Naive B cell (primary cell): ENCODE measurements around the gene EFCC1. TPM values are rescaled to one million over a fixed set of nuclear protein-coding genes. Genes with fewer than 3 reads are reported as not detected.

Experiments
- ATAC-seq, 2 donors: fragments of 150-1000 bp; cut with Tn5 transposase; 2 replicates each; pipeline ENCODE4 v1.10.0; 2021; ENCODE audit warnings: low read depth in 2 of 2, mild to moderate bottlenecking in 2 of 2, moderate library complexity in 2 of 2
- DNase-seq: peaks from one replicate; pipeline ENCODE4 v3.0.0; 2022
- H3K27ac Mint-ChIP-seq, 6 donors: one replicate each; pipeline ENCODE4 v1.8.0; 2020 to 2022; ENCODE audit warnings: mild to moderate bottlenecking in 6 of 6, mixed read lengths in 6 of 6, moderate library complexity in 5 of 6, inconsistent platforms in 2 of 6
- H3K27me3 Mint-ChIP-seq, 3 donors: one replicate each; pipeline ENCODE4 v1.8.0; 2021 to 2022; ENCODE audit warnings: mixed read lengths in 3 of 3, mild to moderate bottlenecking in 1 of 3
- H3K36me3 Mint-ChIP-seq, 2 donors: one replicate each; pipeline ENCODE4 v1.8.0; 2020 to 2022; ENCODE audit warnings: mixed read lengths in 2 of 2, inconsistent platforms in 1 of 2, mild to moderate bottlenecking in 1 of 2
- H3K4me1 Mint-ChIP-seq, 3 donors: one replicate each; pipeline ENCODE4 v1.8.0; 2020 to 2022; ENCODE audit warnings: mixed read lengths in 3 of 3, inconsistent platforms in 1 of 3, mild to moderate bottlenecking in 1 of 3, moderate library complexity in 1 of 3
- H3K4me3 Mint-ChIP-seq, 8 donors: one replicate each; pipeline ENCODE4 v1.8.0; 2020 to 2022; ENCODE audit warnings: mild to moderate bottlenecking in 8 of 8, mixed read lengths in 8 of 8, moderate library complexity in 8 of 8, inconsistent platforms in 2 of 8
- H3K9me3 Mint-ChIP-seq, 7 donors: one replicate each; pipeline ENCODE4 v1.8.0; 2020 to 2022; ENCODE audit warnings: mixed read lengths in 7 of 7, mild to moderate bottlenecking in 5 of 7, inconsistent platforms in 2 of 7, moderate library complexity in 1 of 7
- polyA plus RNA-seq, 6 donors: library from polyadenylated mRNA; unstranded; fragments of 300-500 nt; fragmentation: Illumina TruSeq; gene quantifications; one replicate each; pipeline ENCODE4 v1.2.3, GENCODE V29; 2021; ENCODE audit warnings: low read depth in 6 of 6

Gene EFCC1
- polyA plus RNA-seq, 6 donors from 2014 or later = not detected

- no peak for ATAC-seq
- H3K9me3 Mint-ChIP-seq = no peaks in the 10 kb centered on the region
These were observed 33.5 kb downstream of the EFCC1 start for GRCh38 chr3:129034642-129035041.

GRCh38 chr3:129035360-129036221 is 34.5 kb downstream of the EFCC1 start:
- Mint-ChIP-seq H3K27ac (peak overlapping the region in 1 of 6 donors; percentile 54), H3K4me1 (peaks cover 0 to 6% (median 0%) of the 10 kb centered on the region in 3 donors), H3K27me3 (peaks cover 12 to 28% (median 26%) of the 10 kb centered on the region in 3 donors), H3K4me3 (no peak overlapping the region), H3K9me3 (no peaks in the 10 kb centered on the region), H3K36me3 (no peaks in the 10 kb centered on the region)
- ATAC-seq = no peak
- DNase-seq = no peak

More at GRCh38 chr3:129034642-129035041, 33.5 kb downstream of the EFCC1 start:
- H3K4me1 Mint-ChIP-seq = peaks cover 0 to under 1% (median 0%) of the 10 kb centered on the region in 3 donors
- peak overlapping the region in 1 of 8 donors; percentile 44 for H3K4me3 Mint-ChIP-seq
- peaks cover 12 to 18% (median 16%) of the 10 kb centered on the region in 3 donors for H3K27me3 Mint-ChIP-seq
- H3K36me3 Mint-ChIP-seq = no peaks in the 10 kb centered on the region
- no peak overlapping the region for H3K27ac Mint-ChIP-seq
- no peak for DNase-seq

- Mint-ChIP-seq H3K9me3 (no peaks in the 10 kb centered on the region), H3K27ac (no peak overlapping the region), H3K36me3 (no peaks in the 10 kb centered on the region), H3K27me3 (peaks cover 12 to 33% (median 31%) of the 10 kb centered on the region in 3 donors), H3K4me1 (peaks cover 0 to 6% (median 0%) of the 10 kb centered on the region in 3 donors), H3K4me3 (peak overlapping the region in 1 of 8 donors; percentile 47)
- DNase-seq (no peak), ATAC-seq (no peak)
These were observed 35.4 kb downstream of the EFCC1 start for GRCh38 chr3:129036222-129037092.

GRCh38 chr3:129037093-129037419 is 36.0 kb downstream of the EFCC1 start:
- peaks cover 2 to 5% of the 10 kb centered on the region in 2 donors for H3K36me3 Mint-ChIP-seq
- DNase-seq (no peak), ATAC-seq (no peak)
- H3K4me1 Mint-ChIP-seq = peaks cover 0 to 6% (median 0%) of the 10 kb centered on the region in 3 donors
- H3K27me3 Mint-ChIP-seq = peaks cover 14 to 38% (median 37%) of the 10 kb centered on the region in 3 donors
- H3K4me3 Mint-ChIP-seq = no peak overlapping the region
- peaks cover 0 to 2% (median 0%) of the 10 kb centered on the region in 7 donors for H3K9me3 Mint-ChIP-seq
- no peak overlapping the region for H3K27ac Mint-ChIP-seq

- no peak overlapping the region for H3K4me3 Mint-ChIP-seq
- peaks cover 26 to 48% (median 45%) of the 10 kb centered on the region in 3 donors for H3K27me3 Mint-ChIP-seq
- H3K9me3 Mint-ChIP-seq = peaks cover 0 to 7% (median 0%) of the 10 kb centered on the region in 7 donors
- DNase-seq (no peak), ATAC-seq (no peak)
- H3K36me3 Mint-ChIP-seq = peaks cover 6 to 9% of the 10 kb centered on the region in 2 donors
- H3K27ac Mint-ChIP-seq = no peak overlapping the region
- H3K4me1 Mint-ChIP-seq = peaks cover 0 to 6% (median 0%) of the 10 kb centered on the region in 3 donors
These were observed 37.2 kb downstream of the EFCC1 start for GRCh38 chr3:129038121-129038855.

- DNase-seq (no peak), ATAC-seq (no peak)
- Mint-ChIP-seq H3K4me1 (peaks cover 0 to 6% (median 0%) of the 10 kb centered on the region in 3 donors), H3K4me3 (no peak overlapping the region), H3K9me3 (peaks cover 0 to 13% (median 5%) of the 10 kb centered on the region in 7 donors), H3K27me3 (peaks cover 33 to 56% (median 52%) of the 10 kb centered on the region in 3 donors), H3K27ac (no peak overlapping the region), H3K36me3 (peaks cover 6 to 9% of the 10 kb centered on the region in 2 donors)
These were observed 38.4 kb downstream of the EFCC1 start for GRCh38 chr3:129039271-129040038.

GRCh38 chr3:129040039-129040336 is 38.9 kb downstream of the EFCC1 start:
- peaks cover 28 to 56% (median 52%) of the 10 kb centered on the region in 3 donors for H3K27me3 Mint-ChIP-seq
- DNase-seq (no peak), ATAC-seq (no peak)
- H3K9me3 Mint-ChIP-seq = peaks cover 0 to 18% (median 8%) of the 10 kb centered on the region in 7 donors
- H3K4me3 Mint-ChIP-seq = no peak overlapping the region
- H3K4me1 Mint-ChIP-seq = peaks cover 0 to 6% (median 2%) of the 10 kb centered on the region in 3 donors
- H3K27ac Mint-ChIP-seq = no peak overlapping the region
- H3K36me3 Mint-ChIP-seq = peaks cover 6 to 13% of the 10 kb centered on the region in 2 donors

- H3K27ac Mint-ChIP-seq = no peak overlapping the region
These were observed 39.6 kb downstream of the EFCC1 start for GRCh38 chr3:129040579-129041300.

GRCh38 chr3:129045675-129046036 is 44.6 kb downstream of the EFCC1 start:
- Mint-ChIP-seq H3K36me3 (peaks cover 14 to 19% of the 10 kb centered on the region in 2 donors), H3K9me3 (peaks cover 0 to 28% (median 17%) of the 10 kb centered on the region in 7 donors), H3K27ac (no peak overlapping the region), H3K4me1 (peaks cover 0 to 8% (median 0%) of the 10 kb centered on the region in 3 donors), H3K27me3 (peaks cover 33 to 51% (median 35%) of the 10 kb centered on the region in 3 donors), H3K4me3 (peak overlapping the region in 4 of 8 donors; percentile 7 to 62 (median 46))
- ATAC-seq (peak; percentile 75 to 78), DNase-seq (peak; percentile 24)

More at GRCh38 chr3:129040579-129041300, 39.6 kb downstream of the EFCC1 start:
- peaks cover 0 to 22% (median 10%) of the 10 kb centered on the region in 7 donors for H3K9me3 Mint-ChIP-seq
- ATAC-seq (no peak), DNase-seq (no peak)
- no peak overlapping the region for H3K4me3 Mint-ChIP-seq
- peaks cover 0 to 6% (median 6%) of the 10 kb centered on the region in 3 donors for H3K4me1 Mint-ChIP-seq
- peaks cover 30 to 56% (median 52%) of the 10 kb centered on the region in 3 donors for H3K27me3 Mint-ChIP-seq
- H3K36me3 Mint-ChIP-seq = peaks cover 6 to 13% of the 10 kb centered on the region in 2 donors

- Mint-ChIP-seq H3K27me3 (peaks cover 31 to 50% (median 35%) of the 10 kb centered on the region in 3 donors), H3K36me3 (peaks cover 14 to 19% of the 10 kb centered on the region in 2 donors), H3K27ac (no peak overlapping the region), H3K4me3 (peak overlapping the region in 4 of 8 donors; percentile 18 to 62 (median 40)), H3K4me1 (peaks cover 0 to 8% (median 0%) of the 10 kb centered on the region in 3 donors), H3K9me3 (peaks cover 0 to 28% (median 17%) of the 10 kb centered on the region in 7 donors)
- ATAC-seq (peak; percentile 65 to 66), DNase-seq (no peak)
These were observed 45.1 kb downstream of the EFCC1 start for GRCh38 chr3:129046037-129046731.
